ENCODE data around the gene ZDHHC18.

Gene ZDHHC18

DNA sequence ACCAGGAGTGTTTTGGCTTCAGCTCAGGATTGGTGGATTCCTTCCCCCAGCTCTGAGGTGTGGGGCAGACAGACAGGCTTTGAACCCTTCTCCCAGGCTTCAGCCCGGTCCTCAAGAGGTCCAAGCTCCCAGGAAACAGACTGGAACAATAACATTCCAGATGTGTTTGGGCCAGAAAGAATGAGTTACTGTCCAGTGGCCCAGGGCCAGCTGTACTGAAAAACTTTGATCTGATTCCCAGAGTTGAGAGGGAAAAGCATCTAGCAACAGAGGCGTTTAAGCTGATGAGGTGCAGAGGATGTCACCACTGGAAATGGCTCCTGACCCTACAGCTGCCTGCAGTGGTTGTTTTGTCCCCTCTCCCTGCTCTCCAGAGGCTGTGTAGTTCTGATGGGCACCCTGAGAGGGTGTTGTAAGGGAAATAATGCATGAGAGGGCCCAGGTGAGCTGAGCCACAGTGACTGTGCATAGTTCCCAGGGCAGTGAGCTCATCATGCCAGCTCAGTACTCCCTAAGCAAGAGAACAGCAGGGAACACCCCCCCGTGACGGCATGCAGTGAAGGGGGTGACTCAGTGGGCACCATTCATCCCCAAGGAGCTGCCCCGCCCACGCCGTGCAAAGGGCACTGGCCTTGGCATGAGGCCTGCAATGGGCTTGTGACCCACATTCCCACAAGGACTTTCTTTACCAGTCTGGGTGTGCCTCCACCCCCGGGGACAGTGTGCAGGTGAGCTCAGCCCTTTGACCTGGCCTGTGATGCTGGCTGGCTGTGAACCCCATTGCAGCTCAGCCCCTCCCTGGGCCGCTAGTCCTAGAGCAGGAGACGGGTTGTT is 22.7 kb downstream of the ZDHHC18 start:
- no peak overlapping the region for H3K4me2 ChIP-seq (ENCODE audit: low read length)
- no peak overlapping the region for H3K18ac ChIP-seq (ENCODE audit: low read length)
- H2AFZ ChIP-seq (ENCODE audit: insufficient read depth, low read length, poor library complexity), result no peak overlapping the region
- H2BK12ac ChIP-seq (ENCODE audit: low read length), result no peak overlapping the region
- H3K4ac ChIP-seq (ENCODE audit: low read depth, low read length), result no peak overlapping the region
- H3K4me3 ChIP-seq (ENCODE audit: low read depth, low read length), result no peak overlapping the region
- no peaks in the 10 kb centered on the region for H3K27me3 ChIP-seq (ENCODE audit: insufficient read depth, low read length)
- H4K91ac ChIP-seq (ENCODE audit: low read depth, low read length), result no peak overlapping the region
- H2AK5ac ChIP-seq (ENCODE audit: low read length), result no peak overlapping the region
- H4K8ac ChIP-seq (ENCODE audit: low read depth, low read length), result no peak overlapping the region
- H3K27ac ChIP-seq (ENCODE audit: low read depth, low read length), result no peak overlapping the region
- no peaks in the 10 kb centered on the region for H3K79me1 ChIP-seq (ENCODE audit: low read length)
- peaks cover 58 to 66% of the 10 kb centered on the region in 2 experiments for H3K36me3 ChIP-seq (ENCODE audit: control insufficient read depth in 1 of 2, insufficient read depth in 2 of 2, low read length in 2 of 2)
- WGBS (ENCODE audit: extremely low coverage, insufficient coverage, insufficient read length), result no CpG with 5 or more reads among the region's 10 CpGs
- no peak overlapping the region for H4K12ac ChIP-seq (ENCODE audit: low read depth, low read length)
- no peak overlapping the region for H3K23ac ChIP-seq (ENCODE audit: low read length)
- no peak overlapping the region for H3K9ac ChIP-seq (ENCODE audit: low read length)
- no peaks in the 10 kb centered on the region for H3K9me3 ChIP-seq (ENCODE audit: insufficient read depth, low read depth, low read length)
- no peaks in the 10 kb centered on the region for H3K79me2 ChIP-seq (ENCODE audit: control insufficient read depth, insufficient read depth, low read length, poor library complexity)
- no peak overlapping the region for H2BK120ac ChIP-seq (ENCODE audit: insufficient read depth, low read length, poor library complexity)
- no peak for DNase-seq
- H2BK5ac ChIP-seq (ENCODE audit: low read depth, low read length, poor library complexity), result no peak overlapping the region
- H3K14ac ChIP-seq (ENCODE audit: low read length), result no peak overlapping the region
- no peaks in the 10 kb centered on the region for H3K4me1 ChIP-seq (ENCODE audit: control insufficient read depth in 1 of 2, insufficient read depth in 2 of 2, low read length in 2 of 2)

- no CpG with 5 or more reads among the region's 12 CpGs for WGBS (ENCODE audit: extremely low coverage, insufficient coverage, insufficient read length)
- peaks cover 71 to 79% of the 10 kb centered on the region in 2 experiments for H3K36me3 ChIP-seq (ENCODE audit: control insufficient read depth in 1 of 2, insufficient read depth in 2 of 2, low read length in 2 of 2)
- no peak overlapping the region for H3K23ac ChIP-seq (ENCODE audit: low read length)
- H2BK120ac ChIP-seq (ENCODE audit: insufficient read depth, low read length, poor library complexity), result no peak overlapping the region
- no peak overlapping the region for H2BK5ac ChIP-seq (ENCODE audit: low read depth, low read length, poor library complexity)
- H3K4me2 ChIP-seq (ENCODE audit: low read length), result no peak overlapping the region
- H4K91ac ChIP-seq (ENCODE audit: low read depth, low read length), result no peak overlapping the region
- no peak overlapping the region for H3K14ac ChIP-seq (ENCODE audit: low read length)
- H2AK5ac ChIP-seq (ENCODE audit: low read length), result no peak overlapping the region
- no peak overlapping the region for H4K8ac ChIP-seq (ENCODE audit: low read depth, low read length)
- no peak overlapping the region for H3K27ac ChIP-seq (ENCODE audit: low read depth, low read length)
- DNase-seq, result peak in 1 of 2 donors; percentile 14
- no peak overlapping the region for H3K9ac ChIP-seq (ENCODE audit: low read length)
- H3K79me1 ChIP-seq (ENCODE audit: low read length), result no peaks in the 10 kb centered on the region
- H2BK12ac ChIP-seq (ENCODE audit: low read length), result no peak overlapping the region
- H3K18ac ChIP-seq (ENCODE audit: low read length), result no peak overlapping the region
- H3K4me3 ChIP-seq (ENCODE audit: low read depth, low read length), result no peak overlapping the region
- H2AFZ ChIP-seq (ENCODE audit: insufficient read depth, low read length, poor library complexity), result no peak overlapping the region
- no peaks in the 10 kb centered on the region for H3K79me2 ChIP-seq (ENCODE audit: control insufficient read depth, insufficient read depth, low read length, poor library complexity)
- peaks cover under 1% of the 10 kb centered on the region for H3K9me3 ChIP-seq (ENCODE audit: insufficient read depth, low read depth, low read length)
- H3K4ac ChIP-seq (ENCODE audit: low read depth, low read length), result no peak overlapping the region
- peaks cover 0 to 1% of the 10 kb centered on the region in 2 experiments for H3K4me1 ChIP-seq (ENCODE audit: control insufficient read depth in 1 of 2, insufficient read depth in 2 of 2, low read length in 2 of 2)
- no peak overlapping the region for H4K12ac ChIP-seq (ENCODE audit: low read depth, low read length)
- H3K27me3 ChIP-seq (ENCODE audit: insufficient read depth, low read length), result no peaks in the 10 kb centered on the region
Observed at GRCh38 chr1:26851106-26851684, 24.7 kb downstream of the ZDHHC18 start.

DNA sequence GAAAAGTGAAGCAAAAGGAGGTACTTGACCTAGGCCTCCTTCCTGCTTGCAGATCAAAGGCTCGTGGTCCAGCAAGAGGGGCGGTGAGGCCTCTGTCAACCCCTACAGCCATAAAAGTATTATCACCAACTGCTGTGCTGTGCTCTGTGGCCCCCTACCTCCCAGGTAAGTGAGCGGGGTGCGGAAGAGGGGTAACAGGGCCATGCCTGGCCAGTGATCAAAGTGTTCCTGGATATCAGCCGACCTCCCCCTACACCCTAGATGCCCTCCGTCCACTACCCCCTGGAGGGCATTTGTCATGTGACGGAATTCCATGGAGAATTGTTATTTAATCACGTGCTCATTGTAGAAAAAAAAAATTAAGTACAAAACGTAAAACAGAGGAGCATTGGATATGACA is 26.2 kb downstream of the ZDHHC18 start:
- DNase-seq, result no peak

GRCh38 chr1:26853156-26853555 is 26.7 kb downstream of the ZDHHC18 start:
- no peak overlapping the region for H3K27ac ChIP-seq (ENCODE audit: low read depth, low read length)
- no peak overlapping the region for H2AFZ ChIP-seq (ENCODE audit: insufficient read depth, low read length, poor library complexity)
- no peaks in the 10 kb centered on the region for H3K27me3 ChIP-seq (ENCODE audit: insufficient read depth, low read length)
- no peak overlapping the region for H4K8ac ChIP-seq (ENCODE audit: low read depth, low read length)
- peak overlapping the region; percentile 46 for H4K12ac ChIP-seq (ENCODE audit: low read depth, low read length)
- H3K9me3 ChIP-seq (ENCODE audit: insufficient read depth, low read depth, low read length), result peaks cover 2% of the 10 kb centered on the region
- H2BK120ac ChIP-seq (ENCODE audit: insufficient read depth, low read length, poor library complexity), result no peak overlapping the region
- H3K4me2 ChIP-seq (ENCODE audit: low read length), result no peak overlapping the region
- no peaks in the 10 kb centered on the region for H3K79me2 ChIP-seq (ENCODE audit: control insufficient read depth, insufficient read depth, low read length, poor library complexity)
- peak; percentile 91 to 95 for DNase-seq
- H3K14ac ChIP-seq (ENCODE audit: low read length), result no peak overlapping the region
- H3K4me3 ChIP-seq (ENCODE audit: low read depth, low read length), result no peak overlapping the region
- no CpG with 5 or more reads among the region's 3 CpGs for WGBS (ENCODE audit: extremely low coverage, insufficient coverage, insufficient read length)
- no peak overlapping the region for H2BK12ac ChIP-seq (ENCODE audit: low read length)
- no peak overlapping the region for H2BK5ac ChIP-seq (ENCODE audit: low read depth, low read length, poor library complexity)
- peaks cover 4% of the 10 kb centered on the region for H3K79me1 ChIP-seq (ENCODE audit: low read length)
- no peak overlapping the region for H2AK5ac ChIP-seq (ENCODE audit: low read length)
- peaks cover 15 to 18% of the 10 kb centered on the region in 2 experiments for H3K4me1 ChIP-seq (ENCODE audit: control insufficient read depth in 1 of 2, insufficient read depth in 2 of 2, low read length in 2 of 2)
- H4K91ac ChIP-seq (ENCODE audit: low read depth, low read length), result no peak overlapping the region
- no peak overlapping the region for H3K23ac ChIP-seq (ENCODE audit: low read length)
- H3K18ac ChIP-seq (ENCODE audit: low read length), result no peak overlapping the region
- peaks cover 72 to 75% of the 10 kb centered on the region in 2 experiments for H3K36me3 ChIP-seq (ENCODE audit: control insufficient read depth in 1 of 2, insufficient read depth in 2 of 2, low read length in 2 of 2)
- H3K4ac ChIP-seq (ENCODE audit: low read depth, low read length), result no peak overlapping the region
- no peak overlapping the region for H3K9ac ChIP-seq (ENCODE audit: low read length)

More for the DNA sequence above, 26.2 kb downstream of the ZDHHC18 start:
- no peak overlapping the region for H4K8ac ChIP-seq (ENCODE audit: low read depth, low read length)
- no peak overlapping the region for H3K27ac ChIP-seq (ENCODE audit: low read depth, low read length)
- no peak overlapping the region for H4K91ac ChIP-seq (ENCODE audit: low read depth, low read length)
- no peaks in the 10 kb centered on the region for H3K27me3 ChIP-seq (ENCODE audit: insufficient read depth, low read length)
- H2BK5ac ChIP-seq (ENCODE audit: low read depth, low read length, poor library complexity), result no peak overlapping the region
- no peak overlapping the region for H3K4ac ChIP-seq (ENCODE audit: low read depth, low read length)
- H2BK120ac ChIP-seq (ENCODE audit: insufficient read depth, low read length, poor library complexity), result no peak overlapping the region
- no peak overlapping the region for H4K12ac ChIP-seq (ENCODE audit: low read depth, low read length)
- no peak overlapping the region for H3K14ac ChIP-seq (ENCODE audit: low read length)
- peaks cover 72 to 77% of the 10 kb centered on the region in 2 experiments for H3K36me3 ChIP-seq (ENCODE audit: control insufficient read depth in 1 of 2, insufficient read depth in 2 of 2, low read length in 2 of 2)
- no peak overlapping the region for H3K4me2 ChIP-seq (ENCODE audit: low read length)
- no peak overlapping the region for H3K4me3 ChIP-seq (ENCODE audit: low read depth, low read length)
- H3K18ac ChIP-seq (ENCODE audit: low read length), result no peak overlapping the region
- no peaks in the 10 kb centered on the region for H3K79me2 ChIP-seq (ENCODE audit: control insufficient read depth, insufficient read depth, low read length, poor library complexity)
- H2AFZ ChIP-seq (ENCODE audit: insufficient read depth, low read length, poor library complexity), result no peak overlapping the region
- no peak overlapping the region for H2BK12ac ChIP-seq (ENCODE audit: low read length)
- H2AK5ac ChIP-seq (ENCODE audit: low read length), result no peak overlapping the region
- peaks cover 12 to 14% of the 10 kb centered on the region in 2 experiments for H3K4me1 ChIP-seq (ENCODE audit: control insufficient read depth in 1 of 2, insufficient read depth in 2 of 2, low read length in 2 of 2)
- peaks cover 4% of the 10 kb centered on the region for H3K79me1 ChIP-seq (ENCODE audit: low read length)
- H3K9ac ChIP-seq (ENCODE audit: low read length), result no peak overlapping the region
- peaks cover 2% of the 10 kb centered on the region for H3K9me3 ChIP-seq (ENCODE audit: insufficient read depth, low read depth, low read length)
- WGBS (ENCODE audit: extremely low coverage, insufficient coverage, insufficient read length), result no CpG with 5 or more reads among the region's 9 CpGs
- H3K23ac ChIP-seq (ENCODE audit: low read length), result no peak overlapping the region
